ENCODE results near the gene KCNH6.
A peak's percentile ranks its signal among the peaks of the same experiment; 100 is the strongest.

Gene KCNH6

GRCh38 chr17:63550817-63551639 lies 27.9 kb downstream of the KCNH6 start:
- DNase-seq (ENCODE audit: low read depth) = no peak

DNA sequence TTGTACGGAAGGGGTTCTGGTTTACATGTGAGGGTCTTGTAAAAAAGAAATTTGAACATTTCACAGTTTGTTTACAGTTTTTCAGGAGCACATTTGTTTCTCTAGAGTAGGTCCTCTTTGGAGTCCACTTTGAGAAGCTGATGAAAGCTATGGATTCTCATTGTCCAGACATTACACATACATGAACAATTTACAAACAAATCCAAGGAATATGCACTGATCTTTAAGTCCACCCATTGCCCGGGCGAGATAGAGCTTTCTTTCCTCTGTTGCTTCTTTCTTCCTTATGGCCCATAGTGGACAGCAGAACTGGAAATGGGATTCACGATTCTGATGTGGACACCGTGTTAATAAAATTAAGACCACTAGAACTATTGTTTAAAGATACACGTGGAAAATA lies 29.1 kb downstream of the KCNH6 start:
- DNase-seq (ENCODE audit: low read depth) = no peak

DNA sequence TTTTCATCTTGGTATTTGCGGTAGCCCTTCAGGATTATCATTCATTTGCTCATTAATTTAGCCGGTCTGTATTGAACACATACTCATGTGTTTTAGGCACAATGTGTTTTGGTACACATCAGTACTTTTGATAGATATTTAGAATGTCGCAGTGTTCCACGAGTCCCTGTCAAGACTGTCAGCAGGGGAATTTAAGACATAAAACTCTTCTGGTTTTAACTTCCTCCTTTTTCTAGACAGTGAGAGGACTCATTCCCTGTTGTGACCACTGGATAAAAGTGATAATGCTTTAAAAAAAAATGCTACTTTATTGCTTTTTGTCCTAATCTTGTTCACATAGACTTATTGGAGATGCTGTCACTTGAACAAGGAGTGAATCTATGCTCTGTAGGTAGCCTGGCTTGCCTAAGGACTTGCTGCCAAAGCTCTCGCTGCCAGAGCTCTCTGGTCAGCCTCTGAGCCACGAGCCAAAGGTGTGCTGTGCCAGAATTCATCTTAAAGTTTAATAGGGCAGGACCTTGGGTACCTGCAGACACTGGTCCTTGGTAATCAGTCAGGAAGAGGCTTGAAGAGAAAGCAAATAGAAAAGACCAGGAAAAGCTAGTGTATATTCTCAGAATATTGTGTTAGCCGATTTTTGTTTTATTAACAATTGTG lies 32.5 kb downstream of the KCNH6 start:
- DNase-seq (ENCODE audit: low read depth) = no peak

DNA sequence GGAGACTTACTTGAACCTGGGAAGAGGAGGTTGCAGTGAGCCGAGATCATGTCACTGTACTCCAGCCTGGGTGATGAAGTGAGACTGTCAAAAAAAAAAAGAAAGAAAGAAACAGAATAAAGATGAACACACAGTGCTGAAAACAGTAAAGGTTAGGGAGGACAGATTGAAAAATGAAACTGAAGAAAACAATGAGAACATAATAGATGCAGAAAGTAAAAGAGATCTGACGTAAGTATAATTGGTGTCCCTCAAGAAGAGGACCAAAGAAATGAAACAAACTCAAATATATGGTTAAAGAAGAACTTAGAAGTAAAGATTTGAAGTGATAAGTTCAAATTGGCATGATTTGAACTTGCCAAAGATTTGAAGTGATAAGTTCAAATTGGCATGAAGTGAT lies 34.3 kb downstream of the KCNH6 start:
- no peak for DNase-seq (ENCODE audit: low read depth)

DNA sequence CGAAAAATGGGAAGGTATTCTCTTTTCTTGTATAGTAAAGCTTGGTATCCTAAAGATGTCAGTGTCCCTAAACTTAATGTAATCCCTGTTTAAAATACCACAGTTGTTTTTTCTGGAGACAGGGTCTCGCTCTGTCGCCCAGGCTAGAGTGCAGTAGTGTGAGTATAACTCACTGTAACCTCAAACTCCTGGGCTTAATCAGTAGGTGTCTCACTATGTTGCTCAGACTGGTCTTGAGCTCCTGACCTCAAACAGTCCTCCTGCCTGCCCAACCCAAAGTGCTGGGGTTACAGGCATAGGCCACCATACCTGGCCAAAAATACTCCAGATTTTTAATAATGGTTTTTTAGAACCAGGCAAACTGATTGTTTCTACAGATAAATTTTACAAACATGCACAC lies 35.3 kb downstream of the KCNH6 start:
- DNase-seq (ENCODE audit: low read depth) = no peak

DNA sequence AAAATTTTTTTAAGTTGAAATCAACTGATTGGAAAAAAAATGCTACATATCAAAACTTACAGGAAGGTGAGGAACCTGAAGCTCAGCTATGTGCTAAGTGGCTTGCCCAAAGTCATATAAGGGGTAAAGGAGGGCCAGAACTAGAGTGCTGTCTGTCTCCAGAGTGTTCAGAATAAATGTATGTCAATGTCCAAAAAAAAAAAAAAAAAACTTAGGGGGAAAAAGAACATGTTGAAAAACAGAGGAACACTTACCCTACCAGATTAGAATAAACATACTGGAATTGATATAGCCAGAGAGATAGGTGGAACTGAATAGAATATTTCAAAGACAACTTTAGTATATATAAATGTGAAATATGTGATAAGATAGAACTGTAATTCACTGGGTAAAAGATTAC lies 38.7 kb downstream of the KCNH6 start:
- DNase-seq (ENCODE audit: low read depth) = no peak

DNA sequence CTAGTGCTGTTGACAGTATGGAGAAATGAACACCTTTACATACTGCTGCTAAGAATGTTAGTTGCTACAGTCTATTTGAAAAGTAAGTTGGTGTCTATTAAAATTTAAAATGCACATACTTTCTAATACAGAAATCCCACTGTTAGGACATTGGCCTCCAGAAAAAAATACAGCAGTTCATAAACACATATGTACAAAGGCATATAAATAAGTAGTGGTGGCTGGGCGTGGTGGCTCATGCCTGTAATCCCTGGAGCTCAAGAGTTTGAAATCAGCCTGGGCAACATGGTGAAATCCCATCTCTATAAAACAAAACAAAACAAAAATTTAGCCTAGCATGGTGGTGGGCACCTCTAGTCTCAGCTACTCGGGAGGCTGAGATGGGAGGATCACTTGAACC lies 40.2 kb downstream of the KCNH6 start:
- DNase-seq (ENCODE audit: low read depth) = no peak

GRCh38 chr17:63564562-63564961 lies 41.4 kb downstream of the KCNH6 start:
- no peak for DNase-seq (ENCODE audit: low read depth)

DNA sequence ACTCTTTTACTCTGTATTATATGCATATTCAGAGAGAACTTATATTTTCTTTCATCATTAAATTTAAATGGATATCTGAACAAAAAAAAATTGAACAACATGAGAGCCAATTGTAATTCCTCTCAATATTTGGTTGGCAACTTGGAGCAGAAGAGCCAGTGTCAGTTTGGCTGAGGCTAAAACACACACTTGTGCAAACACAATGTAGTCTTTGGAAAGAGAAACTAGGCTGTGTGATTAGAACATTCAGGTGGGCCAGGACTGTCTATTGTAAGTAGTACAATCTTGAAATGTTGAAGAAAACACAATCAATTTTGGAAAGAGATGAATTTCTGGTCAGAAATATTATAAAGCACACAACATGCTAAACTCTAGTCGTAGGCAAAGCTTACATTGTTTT lies 44.1 kb downstream of the KCNH6 start:
- no peak for DNase-seq (ENCODE audit: low read depth)

GRCh38 chr17:63568563-63568962 lies 45.4 kb downstream of the KCNH6 start:
- no peak for DNase-seq (ENCODE audit: low read depth)

- peak; percentile 27 for DNase-seq (ENCODE audit: low read depth)
Observed at GRCh38 chr17:63571632-63572310, 48.6 kb downstream of the KCNH6 start.

GRCh38 chr17:63573634-63574033 lies 50.5 kb downstream of the KCNH6 start:
- no peak for DNase-seq (ENCODE audit: low read depth)

- no peak for DNase-seq (ENCODE audit: low read depth)
Observed at GRCh38 chr17:63578027-63578768, 55.0 kb downstream of the KCNH6 start.

GRCh38 chr17:63578769-63579111 lies 55.6 kb downstream of the KCNH6 start:
- DNase-seq (ENCODE audit: low read depth) = no peak

- no peak for DNase-seq (ENCODE audit: low read depth)
Observed at GRCh38 chr17:63579633-63580032, 56.5 kb downstream of the KCNH6 start.

- no peak for DNase-seq (ENCODE audit: low read depth)
Observed at GRCh38 chr17:63587770-63588169, 64.6 kb downstream of the KCNH6 start.

DNA sequence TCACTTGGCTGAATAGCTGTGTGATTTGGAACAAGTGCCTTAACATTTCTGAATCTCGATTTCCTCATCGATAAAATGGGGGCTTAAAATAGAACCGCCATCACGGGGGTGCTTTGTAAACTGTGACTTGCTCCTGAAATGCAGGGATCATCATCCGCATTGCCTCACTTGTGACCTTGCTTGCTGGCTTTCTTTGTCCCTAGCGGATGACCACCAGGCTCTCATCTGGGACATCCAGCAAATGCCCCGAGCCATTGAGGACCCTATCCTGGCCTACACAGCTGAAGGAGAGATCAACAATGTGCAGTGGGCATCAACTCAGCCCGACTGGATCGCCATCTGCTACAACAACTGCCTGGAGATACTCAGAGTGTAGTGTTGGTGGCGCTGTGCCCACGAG lies 65.6 kb downstream of the KCNH6 start:
- DNase-seq (ENCODE audit: low read depth) = no peak

- no peak for DNase-seq (ENCODE audit: low read depth)
Observed at GRCh38 chr17:63589646-63590045, 66.5 kb downstream of the KCNH6 start.

GRCh38 chr17:63592797-63593196 lies 69.6 kb downstream of the KCNH6 start:
- DNase-seq (ENCODE audit: low read depth) = no peak

DNA sequence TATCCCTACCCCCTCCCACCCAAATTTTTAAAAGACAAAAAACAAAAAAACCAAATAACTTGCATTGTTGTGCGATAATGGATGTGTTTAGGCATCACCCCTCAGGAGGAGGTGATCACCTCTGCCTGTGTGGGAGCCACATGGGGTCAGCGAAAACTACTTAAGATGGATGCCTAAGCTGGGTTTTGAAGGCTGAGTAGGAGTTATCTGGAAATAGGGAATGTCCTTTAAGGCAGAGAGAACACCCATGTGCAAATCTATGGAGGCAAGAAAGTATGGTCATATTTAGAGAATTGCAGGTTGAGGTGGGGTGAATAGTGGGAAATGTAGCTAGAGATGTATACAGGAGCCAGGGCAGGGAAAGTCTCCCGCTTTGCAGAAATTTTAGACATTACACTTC lies 72.0 kb downstream of the KCNH6 start:
- no peak for DNase-seq (ENCODE audit: low read depth)
